Ramos (cell line): ENCODE results near the gene RANBP10.

Source experiments
- in situ Hi-C: fragments of 300-500 bp; cut with MboI; formaldehyde crosslinking; loops from one replicate; pipeline ENCODE4 v1.14.3; 2022; ENCODE audit warnings: low sequenced_read_pairs; ENCODE audit not compliant: unreplicated experiment

Gene RANBP10

DNA sequence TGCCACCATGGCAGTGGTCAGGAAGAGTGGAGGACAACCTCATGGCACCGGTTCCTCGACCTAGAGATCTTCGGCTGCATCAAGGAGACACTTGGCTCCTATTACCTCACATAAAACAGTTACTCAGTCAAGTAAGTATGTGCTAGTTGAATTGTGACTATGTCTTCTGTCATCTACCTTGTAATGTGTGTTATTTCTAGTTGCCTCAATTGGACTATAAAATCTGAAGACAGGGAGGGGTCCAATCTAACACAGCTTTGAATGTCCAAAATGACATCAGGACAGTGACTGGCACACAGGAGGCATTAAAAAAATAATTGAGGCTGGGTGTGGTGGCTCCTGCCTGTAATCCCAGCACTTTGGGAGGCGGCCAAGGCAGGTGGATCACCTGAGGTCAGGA, 122.6 kb downstream of the RANBP10 start:
- in situ Hi-C loops: no loop called here

GRCh38 chr16:67679935-67680897, 126.1 kb downstream of the RANBP10 start:
- in situ Hi-C loops: loop anchor here (5.0 to 10.0 kb wide), 2 partner anchors 247 to 365 kb away; no protein-coding TSS in a partner anchor

GRCh38 chr16:67678354-67679023, 127.9 kb downstream of the RANBP10 start:
- in situ Hi-C loops: loop anchor here (5.0 to 10.0 kb wide), 2 partner anchors 249 to 366 kb away; no protein-coding TSS in a partner anchor

GRCh38 chr16:67677712-67678111, 128.6 kb downstream of the RANBP10 start:
- in situ Hi-C loops: loop anchor here (5.0 to 10.0 kb wide), 2 partner anchors 250 to 367 kb away; no protein-coding TSS in a partner anchor

- in situ Hi-C loops: loop anchor here (5.0 to 10.0 kb wide), 2 partner anchors 250 to 368 kb away; no protein-coding TSS in a partner anchor
These were observed 129.4 kb downstream of the RANBP10 start for GRCh38 chr16:67676939-67677338.

- in situ Hi-C loops: loop anchor here (5.0 to 10.0 kb wide), 2 partner anchors 251 to 368 kb away; no protein-coding TSS in a partner anchor
These were observed 129.8 kb downstream of the RANBP10 start for GRCh38 chr16:67676516-67676915.

DNA sequence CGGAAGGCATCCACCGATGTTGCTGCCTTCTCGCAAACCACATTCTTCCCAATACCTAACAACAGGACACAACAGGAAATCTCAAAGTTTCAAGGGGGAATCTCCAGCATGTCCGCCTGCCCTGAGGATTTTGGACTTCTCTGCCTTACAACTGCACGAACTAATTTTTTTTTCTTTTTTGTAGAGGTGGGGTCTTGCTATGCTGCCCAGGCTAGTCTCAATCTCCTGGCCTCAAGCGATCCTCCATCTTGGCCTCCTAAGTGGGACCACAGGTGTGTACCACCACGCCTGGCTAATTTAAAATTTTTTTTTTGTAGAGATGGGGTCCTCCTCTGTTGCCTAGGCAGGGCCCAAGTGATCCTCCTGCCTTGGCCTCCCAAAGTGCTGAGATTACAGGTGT, 130.4 kb downstream of the RANBP10 start:
- in situ Hi-C loops: loop anchor here (5.0 to 10.0 kb wide), 2 partner anchors 251 to 369 kb away; no protein-coding TSS in a partner anchor

GRCh38 chr16:67675579-67675935, 130.8 kb downstream of the RANBP10 start:
- in situ Hi-C loops: loop anchor here (5.0 to 10.0 kb wide), 2 partner anchors 252 to 369 kb away; no protein-coding TSS in a partner anchor

- in situ Hi-C loops: loop anchor here (5.0 to 10.0 kb wide), 2 partner anchors 252 to 370 kb away; no protein-coding TSS in a partner anchor
These were observed 131.3 kb downstream of the RANBP10 start for GRCh38 chr16:67674851-67675578.

DNA sequence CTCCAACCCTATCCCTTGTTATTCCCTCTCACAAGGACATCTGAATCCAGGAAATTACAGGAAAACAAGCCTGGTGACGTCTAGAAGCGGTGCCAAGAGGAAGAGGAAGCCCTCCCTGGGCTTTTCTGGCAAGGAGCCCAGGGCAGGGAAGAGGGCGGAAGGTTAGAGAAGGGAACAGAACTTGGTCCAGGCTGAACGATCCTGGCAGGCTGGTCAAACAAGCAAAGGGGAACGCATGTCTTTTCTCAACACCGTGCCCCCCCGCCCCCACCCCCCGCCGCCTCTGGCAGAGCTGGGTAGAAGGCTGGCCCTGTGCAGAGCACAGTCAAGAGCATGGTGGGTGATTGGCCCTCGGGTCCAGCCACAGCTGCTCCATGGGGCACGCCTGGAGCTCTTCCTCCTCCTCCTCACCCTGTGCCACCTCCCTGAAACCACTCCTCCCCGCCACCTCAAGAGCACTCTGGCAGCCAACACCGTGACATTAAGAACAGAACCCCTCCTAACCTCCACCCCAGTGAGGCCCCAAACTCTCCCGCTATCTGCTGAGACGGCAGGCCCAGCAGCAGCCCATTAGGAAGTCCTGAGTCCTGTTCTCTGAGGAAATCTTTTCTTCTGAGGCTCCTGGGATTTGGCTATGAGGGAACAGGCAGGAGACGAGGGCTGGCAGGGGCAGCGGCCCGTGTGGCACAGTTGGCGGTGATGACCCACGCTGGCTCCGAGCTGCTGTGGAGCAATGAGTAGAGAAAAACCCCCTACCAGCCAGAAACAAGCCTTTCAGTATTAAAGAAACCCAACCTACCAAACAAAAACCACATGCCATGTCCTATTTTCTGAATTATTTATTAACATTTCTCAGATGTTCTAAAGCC, 132.4 kb downstream of the RANBP10 start:
- in situ Hi-C loops: loop anchor here (10.0 kb wide), 1 partner anchor 371 kb away; no protein-coding TSS in a partner anchor
